A549 treated with DMSO at 1 μM for 4 hours (cell line): ENCODE results near the gene EVX1. TPM values are rescaled to one million over a fixed set of nuclear protein-coding genes. Genes with fewer than 3 reads are reported as not detected.

Experiments used
- total RNA-seq: library from RNA; stranded (reverse); fragments of 200-300 nt; extraction: Qiagen RNA extraction; gene quantifications from 5 replicates; pipeline ENCODE4 v1.2.3, GENCODE V29; 2022; ENCODE audit warnings: low read depth

EVX1 gene
- total RNA-seq = 0.05 to 0.06 TPM (median 0.06 TPM) in 3 of 5 replicates, not detected in the others

DNA sequence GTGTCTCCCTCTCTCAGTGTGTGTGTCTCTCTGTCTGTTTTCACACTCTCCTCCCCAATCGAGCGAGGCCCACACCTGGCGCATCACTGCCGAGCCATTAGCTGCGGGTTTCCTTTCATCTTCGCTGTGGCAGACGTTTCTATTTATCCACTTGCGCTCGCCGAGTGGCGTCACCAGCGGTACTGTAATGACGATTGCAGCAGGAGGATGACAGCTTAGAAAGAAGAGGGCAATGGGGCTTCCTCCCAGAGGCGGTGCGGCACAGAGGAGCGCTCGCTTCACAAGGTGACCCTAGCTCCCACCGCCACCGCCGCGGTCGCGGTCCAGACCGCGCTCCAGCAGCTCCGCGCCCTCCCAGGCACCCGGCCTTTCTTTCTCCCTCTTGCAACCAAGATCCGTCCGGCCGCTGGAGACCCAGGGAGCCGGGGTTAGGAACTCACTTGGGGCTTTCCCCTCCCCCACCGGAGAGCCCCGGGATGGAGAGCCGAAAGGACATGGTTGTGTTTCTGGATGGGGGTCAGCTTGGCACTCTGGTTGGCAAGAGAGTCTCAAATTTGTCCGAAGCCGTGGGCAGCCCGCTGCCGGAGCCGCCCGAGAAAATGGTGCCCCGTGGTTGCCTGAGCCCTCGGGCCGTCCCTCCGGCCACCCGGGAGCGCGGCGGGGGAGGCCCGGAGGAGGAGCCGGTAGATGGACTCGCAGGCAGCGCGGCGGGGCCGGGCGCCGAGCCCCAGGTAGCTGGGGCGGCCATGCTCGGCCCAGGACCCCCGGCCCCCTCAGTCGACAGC lies at the start of gene EVX1:
EVX1 (plus strand) TSS at position 248 of the 785 bp plus-strand sequence; CDS start at position 477, 229 bp downstream.

DNA sequence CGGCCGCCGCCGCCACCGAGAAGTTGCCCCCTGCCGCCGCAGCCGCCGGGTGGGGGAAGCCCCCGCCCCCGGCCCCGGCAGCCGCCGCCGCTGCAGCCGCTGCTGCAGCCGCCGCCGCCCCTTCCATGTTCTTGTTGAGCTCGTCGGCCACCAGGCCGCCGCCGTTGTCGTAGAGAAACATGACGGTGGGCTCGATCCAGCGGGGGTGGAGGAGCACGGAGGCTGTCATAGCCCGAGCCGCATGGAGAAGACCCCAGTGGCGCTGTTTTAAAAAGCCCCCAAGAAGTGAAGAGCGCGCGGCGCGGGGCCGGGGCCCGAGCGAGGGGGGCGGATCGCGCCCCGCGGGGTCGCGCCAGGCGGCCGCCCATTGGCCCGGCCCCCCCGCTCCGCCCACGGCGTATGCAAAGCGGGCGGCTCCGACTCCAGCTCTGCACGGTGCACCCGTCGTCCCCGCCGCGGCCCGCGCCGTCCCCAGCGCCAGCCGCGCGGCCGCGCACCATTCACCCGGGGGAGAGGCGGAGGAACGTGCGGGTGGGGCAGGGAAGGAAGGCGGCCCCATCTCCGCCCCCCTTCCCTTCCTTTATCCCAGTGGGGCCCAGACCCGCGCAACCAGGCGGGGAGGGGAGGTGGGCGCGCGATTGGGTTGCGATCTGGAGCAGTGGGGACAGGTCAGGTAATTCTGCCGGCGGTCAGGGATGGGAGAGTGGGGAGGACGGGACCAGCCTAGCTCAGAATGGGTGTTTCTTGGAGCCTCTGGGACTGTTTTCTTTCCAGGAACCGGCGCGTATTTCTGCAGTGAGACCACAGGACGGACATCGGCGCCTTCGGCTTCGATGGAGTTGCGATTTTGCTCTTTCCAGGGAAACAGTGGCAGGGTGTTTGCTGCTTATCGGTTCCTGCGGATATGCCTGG lies 42.5 kb upstream of the EVX1 start, which contains the start of gene HOXA13:
HOXA13 (minus strand) TSS at position 243 of the 912 bp plus-strand sequence; CDS start at position 229, 14 bp downstream.

Other genes with a start within 250 kb of the EVX1 start
- gene HOXA1, start 146.8 kb upstream of the EVX1 start, total RNA-seq = 2.3 to 4.4 TPM (median 3.6 TPM) in 5 replicates
- gene HOXA2, start 140.1 kb upstream of the EVX1 start, total RNA-seq = 0.70 to 1.6 TPM (median 1.2 TPM) in 5 replicates
- gene HOXA4, start 112.0 kb upstream of the EVX1 start, total RNA-seq = 1.3 to 3.0 TPM (median 2.8 TPM) in 5 replicates
- gene HOXA5, start 99.1 kb upstream of the EVX1 start, total RNA-seq = 5.2 to 8.3 TPM (median 6.2 TPM) in 5 replicates
- 0.71 to 2.5 TPM (median 1.8 TPM) in 5 replicates for gene HOXA6, start 95.0 kb upstream of the EVX1 start, total RNA-seq
- gene HOXA3, start 90.2 kb upstream of the EVX1 start, total RNA-seq = 7.1 to 12.9 TPM (median 7.6 TPM) in 5 replicates
- gene HOXA7, start 86.1 kb upstream of the EVX1 start, total RNA-seq = 4.4 to 5.3 TPM (median 4.9 TPM) in 5 replicates
- 0.44 to 0.78 TPM (median 0.74 TPM) in 5 replicates for gene HOXA9, start 77.3 kb upstream of the EVX1 start, total RNA-seq
- 5.8 to 8.6 TPM (median 7.4 TPM) in 5 replicates for gene HOXA10, start 68.5 kb upstream of the EVX1 start, total RNA-seq
- gene HOXA11, start 57.6 kb upstream of the EVX1 start, total RNA-seq = 0.63 to 1.2 TPM (median 0.79 TPM) in 5 replicates
- 1.6 to 2.2 TPM (median 2.0 TPM) in 5 replicates for gene HOXA13, start 42.7 kb upstream of the EVX1 start, total RNA-seq